Stimulated activated naive CD4-positive, alpha-beta T cell (primary cell): Measurements from ENCODE around the gene HOXD3.

Experiments
- DNase-seq, 6 experiments: peaks; one replicate each; lab custom pipeline; 2025; lab: John Stamatoyannopoulos, UW

Gene HOXD3

GRCh38 chr2:176212276-176212675, 55.2 kb downstream of the HOXD3 start:
- no peak for DNase-seq

- DNase-seq: no peak
Observed at GRCh38 chr2:176213406-176213805, 56.3 kb downstream of the HOXD3 start.
